GM13976 (cell line): ENCODE results near the gene KCNQ5.

Experiments
- DNase-seq: peaks from one replicate; pipeline ENCODE4 v3.0.0; 2012; ENCODE audit warnings: low spot score
- in situ Hi-C: fragments of 300-500 bp; cut with MboI; formaldehyde crosslinking; loops from one replicate; pipeline ENCODE4 v1.12.0; 2022; ENCODE audit warnings: low sequenced_read_pairs, mixed read lengths, inconsistent platforms; ENCODE audit not compliant: unreplicated experiment
- TF ChIP-seq, protein P1 (sequence below): IDR thresholded peaks from 2 replicates; pipeline ENCODE4 v1.5.1; 2012; ENCODE audit warnings: borderline replicate concordance, mild to moderate bottlenecking; ENCODE audit not compliant: insufficient read depth; ENCODE audit errors: extremely low read depth, missing control alignments, control extremely low read depth

The KCNQ5 gene

DNA sequence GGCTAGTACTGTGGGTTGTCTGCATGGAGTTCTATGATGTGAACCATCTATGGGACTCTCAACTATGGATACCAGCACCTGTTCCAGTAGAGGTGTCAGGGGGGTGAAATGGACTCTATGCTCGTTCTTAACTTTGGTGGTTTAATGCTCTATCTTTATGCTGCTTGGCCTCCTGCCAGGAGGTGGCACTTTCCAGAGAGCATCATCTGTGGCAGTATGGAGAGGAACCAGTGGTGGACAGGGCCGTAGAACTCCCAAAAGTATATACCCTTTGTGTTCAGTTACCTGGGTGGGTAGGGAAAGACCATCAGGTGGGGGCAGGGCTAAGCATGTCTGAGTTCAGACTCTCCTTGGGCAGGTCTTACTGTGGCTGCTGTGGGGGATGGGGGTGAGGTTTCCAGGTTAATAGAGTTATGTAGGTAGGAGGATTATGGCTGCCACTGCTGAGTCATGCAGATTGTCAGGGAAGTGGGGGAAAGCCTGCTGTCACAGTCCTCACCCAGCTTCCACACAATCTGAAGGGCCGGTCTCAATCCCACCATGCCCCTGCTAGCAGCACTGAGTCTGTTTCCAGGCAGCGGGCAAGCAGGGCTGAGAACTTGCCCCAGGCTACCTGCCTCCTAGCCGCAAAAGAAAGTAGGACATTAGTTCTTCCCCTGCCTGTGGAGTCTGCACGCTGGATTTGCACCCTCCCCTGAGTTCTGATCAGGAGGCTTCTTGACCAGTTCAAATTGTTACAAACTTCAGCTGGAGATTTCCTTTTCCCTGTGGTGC is 284.0 kb downstream of the KCNQ5 start:
- no peak for DNase-seq
- in situ Hi-C loops, result no loop called here
- TF ChIP-seq, protein P1, sequence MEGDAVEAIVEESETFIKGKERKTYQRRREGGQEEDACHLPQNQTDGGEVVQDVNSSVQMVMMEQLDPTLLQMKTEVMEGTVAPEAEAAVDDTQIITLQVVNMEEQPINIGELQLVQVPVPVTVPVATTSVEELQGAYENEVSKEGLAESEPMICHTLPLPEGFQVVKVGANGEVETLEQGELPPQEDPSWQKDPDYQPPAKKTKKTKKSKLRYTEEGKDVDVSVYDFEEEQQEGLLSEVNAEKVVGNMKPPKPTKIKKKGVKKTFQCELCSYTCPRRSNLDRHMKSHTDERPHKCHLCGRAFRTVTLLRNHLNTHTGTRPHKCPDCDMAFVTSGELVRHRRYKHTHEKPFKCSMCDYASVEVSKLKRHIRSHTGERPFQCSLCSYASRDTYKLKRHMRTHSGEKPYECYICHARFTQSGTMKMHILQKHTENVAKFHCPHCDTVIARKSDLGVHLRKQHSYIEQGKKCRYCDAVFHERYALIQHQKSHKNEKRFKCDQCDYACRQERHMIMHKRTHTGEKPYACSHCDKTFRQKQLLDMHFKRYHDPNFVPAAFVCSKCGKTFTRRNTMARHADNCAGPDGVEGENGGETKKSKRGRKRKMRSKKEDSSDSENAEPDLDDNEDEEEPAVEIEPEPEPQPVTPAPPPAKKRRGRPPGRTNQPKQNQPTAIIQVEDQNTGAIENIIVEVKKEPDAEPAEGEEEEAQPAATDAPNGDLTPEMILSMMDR, result no peak

GRCh38 chr6:72911463-72912155 is 289.7 kb downstream of the KCNQ5 start:
- DNase-seq, result no peak
- in situ Hi-C loops, result no loop called here
- TF ChIP-seq, protein P1, result no peak

DNA sequence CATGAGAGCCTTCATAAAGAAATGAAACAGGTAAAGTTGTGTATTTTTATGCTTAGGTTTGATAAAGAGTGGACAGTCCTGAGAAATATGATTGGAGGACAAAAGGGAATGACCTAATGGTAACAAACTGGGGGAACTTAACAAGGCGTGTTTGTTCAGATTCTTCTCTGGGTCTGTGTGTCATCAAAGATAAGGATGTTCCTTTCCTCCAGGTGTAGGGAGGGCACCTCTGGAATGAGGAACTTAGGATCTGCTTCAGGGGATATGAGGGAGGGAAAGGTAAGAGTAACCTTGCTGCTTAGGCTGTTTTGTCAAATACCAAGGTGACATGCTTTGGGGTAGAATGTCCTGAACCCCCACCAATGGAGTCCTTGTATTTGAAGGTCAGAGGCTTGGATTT is 291.9 kb downstream of the KCNQ5 start:
- DNase-seq, result no peak
- in situ Hi-C loops, result no loop called here
- TF ChIP-seq, protein P1, result no peak

GRCh38 chr6:72916298-72916697 is 294.4 kb downstream of the KCNQ5 start:
- no peak for DNase-seq
- TF ChIP-seq, protein P1, result no peak
- in situ Hi-C loops, result no loop called here

DNA sequence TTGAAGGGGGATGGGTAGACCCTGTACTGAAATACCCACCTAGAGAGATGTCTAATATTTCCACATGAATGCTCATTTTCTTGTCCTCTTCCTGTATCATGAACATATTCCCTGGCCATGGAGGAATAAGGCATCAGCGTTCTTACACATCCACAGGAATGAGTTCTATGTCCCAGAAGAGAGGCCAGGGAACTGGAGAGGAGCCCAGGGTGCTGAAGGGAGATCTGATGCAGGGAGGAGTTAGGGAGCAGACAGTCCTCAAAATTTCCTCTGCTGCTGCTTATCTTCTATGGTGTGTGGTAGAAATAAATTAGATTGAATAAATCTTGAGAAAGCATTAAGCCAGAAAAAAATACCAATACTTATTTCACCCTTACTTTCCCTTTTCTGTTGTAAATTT is 295.0 kb downstream of the KCNQ5 start:
- TF ChIP-seq, protein P1, result no peak

DNA sequence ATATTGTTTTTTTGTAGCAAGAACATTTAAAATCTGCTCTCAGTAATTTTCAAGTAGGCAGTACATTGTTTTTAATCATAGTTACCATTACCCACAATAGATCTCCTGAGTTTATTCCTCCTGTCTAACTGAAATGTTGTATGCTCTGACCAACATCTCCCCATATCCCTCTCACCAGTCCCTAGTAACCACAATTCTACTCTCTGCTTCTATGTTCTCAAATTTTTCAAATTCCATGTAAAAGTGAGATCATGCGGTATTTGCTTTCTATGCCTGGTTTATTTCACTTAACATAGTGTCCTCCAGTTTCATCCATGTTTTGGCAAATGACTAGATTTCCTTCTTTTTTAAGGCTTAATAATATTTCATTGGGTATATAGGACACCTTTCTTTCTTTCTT is 300.5 kb downstream of the KCNQ5 start:
- in situ Hi-C loops, result no loop called here
- TF ChIP-seq, protein P1, result no peak
- DNase-seq, result no peak

More for the DNA sequence above, 295.0 kb downstream of the KCNQ5 start:
- no peak for DNase-seq
- in situ Hi-C loops, result no loop called here
